Thyroid gland (tissue), 4 donors: ENCODE data around the gene PEDS1.

ENCODE experiments used
- POLR2A ChIP-seq, 2 donors: fragments of 450-650 bp; IDR thresholded peaks; one replicate each; pipeline ENCODE4 v1.6.1; 2017; ENCODE audit warnings: antibody characterized with exemption in 2 of 2, mild to moderate bottlenecking in 2 of 2, moderate library complexity in 1 of 2
- TF ChIP-seq, protein P1 (sequence below), 6 experiments: fragments of 200-600 bp in 3 of 6; fragments of 450-650 bp in 3 of 6; sonication (generic) in 3 of 6; IDR thresholded peaks; one replicate each; pipeline ENCODE4 v1.5.1; 2016 to 2019; ENCODE audit warnings: antibody characterized with exemption in 6 of 6, mild to moderate bottlenecking in 2 of 6, inconsistent platforms in 1 of 6, moderate library complexity in 1 of 6

DNA sequence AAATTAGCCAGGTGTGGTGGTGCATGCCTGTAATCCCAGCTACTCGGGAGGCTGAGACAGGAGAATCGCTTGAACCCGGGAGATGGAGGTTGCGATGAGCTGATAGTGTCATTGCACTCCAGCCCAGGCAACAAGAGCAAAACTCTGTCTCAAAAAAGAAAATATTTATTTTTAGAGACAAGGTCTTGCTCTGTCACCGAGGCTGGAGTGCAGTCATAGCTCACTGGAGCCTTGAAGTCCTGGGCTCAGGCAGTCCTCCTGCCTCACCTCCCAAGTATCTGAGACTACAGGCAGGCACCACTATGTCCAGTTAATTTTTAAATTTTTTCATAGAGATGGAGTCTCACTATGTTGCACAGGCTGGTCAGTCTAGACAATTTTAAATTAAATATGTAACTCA lies 20.9 kb upstream of the PEDS1 start:
- TF ChIP-seq, protein P1, sequence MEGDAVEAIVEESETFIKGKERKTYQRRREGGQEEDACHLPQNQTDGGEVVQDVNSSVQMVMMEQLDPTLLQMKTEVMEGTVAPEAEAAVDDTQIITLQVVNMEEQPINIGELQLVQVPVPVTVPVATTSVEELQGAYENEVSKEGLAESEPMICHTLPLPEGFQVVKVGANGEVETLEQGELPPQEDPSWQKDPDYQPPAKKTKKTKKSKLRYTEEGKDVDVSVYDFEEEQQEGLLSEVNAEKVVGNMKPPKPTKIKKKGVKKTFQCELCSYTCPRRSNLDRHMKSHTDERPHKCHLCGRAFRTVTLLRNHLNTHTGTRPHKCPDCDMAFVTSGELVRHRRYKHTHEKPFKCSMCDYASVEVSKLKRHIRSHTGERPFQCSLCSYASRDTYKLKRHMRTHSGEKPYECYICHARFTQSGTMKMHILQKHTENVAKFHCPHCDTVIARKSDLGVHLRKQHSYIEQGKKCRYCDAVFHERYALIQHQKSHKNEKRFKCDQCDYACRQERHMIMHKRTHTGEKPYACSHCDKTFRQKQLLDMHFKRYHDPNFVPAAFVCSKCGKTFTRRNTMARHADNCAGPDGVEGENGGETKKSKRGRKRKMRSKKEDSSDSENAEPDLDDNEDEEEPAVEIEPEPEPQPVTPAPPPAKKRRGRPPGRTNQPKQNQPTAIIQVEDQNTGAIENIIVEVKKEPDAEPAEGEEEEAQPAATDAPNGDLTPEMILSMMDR (IDR thresholded peaks at IDR 0.05): no peak
- no peak for TF ChIP-seq POLR2A (IDR thresholded peaks at IDR 0.05)
